Neural cell (in vitro differentiated cells): ENCODE results near the gene STRADA.

Experiments used
- CTCF ChIP-seq: fragments of 450-650 bp; IDR thresholded peaks from 2 replicates; pipeline ENCODE4 v1.5.1; 2014; ENCODE audit warnings: antibody characterized with exemption, mild to moderate bottlenecking, moderate library complexity; ENCODE audit not compliant: poor library complexity, severe bottlenecking
- EZH2 ChIP-seq: fragments of 200-600, 300-800 bp; shearing (Covaris generic), sonication (generic); IDR thresholded peaks from 2 replicates; pipeline ENCODE4 v1.6.1; 2014; ENCODE audit warnings: antibody characterized with exemption, low read length, borderline replicate concordance, mild to moderate bottlenecking; ENCODE audit not compliant: insufficient read depth, poor library complexity, severe bottlenecking
- RAD21 ChIP-seq: fragments of 450-650 bp; conservative IDR thresholded peaks from 2 replicates; pipeline ENCODE4 v1.6.1; 2014; ENCODE audit warnings: antibody characterized with exemption, mild to moderate bottlenecking, moderate library complexity

GRCh38 chr17:63735691-63736090 is 5.9 kb downstream of the STRADA start:
- no peak for TF ChIP-seq CTCF
- TF ChIP-seq RAD21 = no peak
- TF ChIP-seq EZH2 = no peak
